K562 (cell line): ENCODE measurements around the gene INSM2. TPM values are rescaled to one million over a fixed set of nuclear protein-coding genes. Genes with fewer than 3 reads are reported as not detected.
A peak's percentile ranks its signal among the peaks of the same experiment; 100 is the strongest.

ENCODE experiments used
- ATF6 ChIP-seq: sonication (generic); formaldehyde crosslinking; IDR thresholded peaks from 2 replicates; pipeline ENCODE4 v1.4.0; 2020; ENCODE audit warnings: mild to moderate bottlenecking, missing genetic modification reagents
- CREM ChIP-seq: IDR thresholded peaks from 2 replicates; pipeline ENCODE4 v1.6.1; 2014; ENCODE audit warnings: antibody characterized with exemption, low read depth
- ELK3 ChIP-seq: fragments of 450-650 bp; formaldehyde crosslinking; IDR thresholded peaks from 2 replicates; pipeline ENCODE4 v1.4.0; 2020; ENCODE audit warnings: mild to moderate bottlenecking
- ETS1 ChIP-seq: conservative IDR thresholded peaks from 2 replicates; pipeline ENCODE4 v1.6.1; 2011; ENCODE audit warnings: low read depth, mild to moderate bottlenecking, low read length; ENCODE audit not compliant: control insufficient read depth
- ETV5 ChIP-seq: sonication (generic); formaldehyde crosslinking; IDR thresholded peaks from 2 replicates; pipeline ENCODE4 v1.4.0; 2020; ENCODE audit warnings: low read depth, mild to moderate bottlenecking, missing genetic modification reagents
- EZH2 ChIP-seq: IDR thresholded peaks from 2 replicates; pipeline ENCODE4 v1.6.1; 2012; ENCODE audit warnings: low read depth, mild to moderate bottlenecking, inconsistent platforms, low read length, borderline replicate concordance
- KLF6 ChIP-seq: fragments of 250-450 bp; sonication (Bioruptor Pico); IDR thresholded peaks from 2 replicates; pipeline ENCODE4 v1.4.0; 2020; ENCODE audit warnings: mild to moderate bottlenecking, moderate library complexity, borderline replicate concordance
- PTTG1 ChIP-seq: fragments of 450-650 bp; IDR thresholded peaks from 2 replicates; pipeline ENCODE4 v1.6.1; 2016; ENCODE audit warnings: low read depth, mild to moderate bottlenecking, missing genetic modification characterization, missing compliant biosample characterization
- RB1 ChIP-seq: fragments of 450-650 bp; IDR thresholded peaks from 2 replicates; pipeline ENCODE4 v1.6.1; 2017; ENCODE audit warnings: low read depth, mild to moderate bottlenecking
- TRIM25 ChIP-seq: fragments of 450-650 bp; IDR thresholded peaks from 2 replicates; pipeline ENCODE4 v1.7.0; 2016; ENCODE audit warnings: borderline replicate concordance
- ZNF395 ChIP-seq: fragments of 200-800 bp; sonication (Bioruptor generic); IDR thresholded peaks from 2 replicates; pipeline ENCODE4 v1.6.1; 2017; ENCODE audit warnings: missing genetic modification characterization, missing compliant biosample characterization
- ZNF639 ChIP-seq, 2 experiments: fragments of 200-800 bp in 1 of 2; sonication (Bioruptor generic) in 1 of 2; sonication (generic) in 1 of 2; formaldehyde crosslinking in 1 of 2; IDR thresholded peaks in 1 of 2; conservative IDR thresholded peaks in 1 of 2; 2 replicates each; pipeline versions ENCODE4 v1.5.0 to v1.6.1; 2016 to 2020; ENCODE audit warnings: missing compliant biosample characterization in 1 of 2, missing genetic modification characterization in 1 of 2, missing genetic modification reagents in 1 of 2
- ZNF740 ChIP-seq, 3 experiments: fragments of 200-800 bp in 1 of 3; sonication (Bioruptor generic) in 1 of 3; sonication (generic) in 1 of 3; formaldehyde crosslinking in 1 of 3; IDR thresholded peaks; 2 replicates each; pipeline versions ENCODE4 v1.6.1 to v1.8.0; 2016 to 2022; ENCODE audit warnings: mild to moderate bottlenecking in 2 of 3, missing compliant biosample characterization in 2 of 3, missing genetic modification characterization in 2 of 3, missing genetic modification reagents in 1 of 3
- polyA plus RNA-seq, 8 experiments: library from polyadenylated mRNA; depleted of rRNA in 4 of 8; stranded (reverse) in 5 of 8; unstranded in 3 of 8; fragments of >200 nt; fragmentation: Nextera tagmentation in 2 of 8; fragmentation: Illumina TruSeq in 1 of 8; extraction: Ambion mirVana in 2 of 8; extraction: Trizol in 1 of 8; gene quantifications; 2 replicates each; pipeline versions ENCODE4 v1.2.1 to v1.2.3, GENCODE V29; 2011 to 2014; ENCODE audit warnings: inconsistent platforms in 1 of 8, missing spikeins in 1 of 8
- total RNA-seq, 7 experiments: library from RNA; depleted of rRNA in 6 of 7; stranded (reverse); fragments of >200 nt in 6 of 7; fragmentation: Illumina TruSeq in 2 of 7; extraction: Trizol in 2 of 7; gene quantifications; 2 replicates each; pipeline versions ENCODE4 v1.2.1 to v1.2.3, GENCODE V29; 2011 to 2021; ENCODE audit warnings: low replicate concordance in 1 of 7

INSM2 gene
- total and polyA plus RNA-seq, 9 of the 15 experiments (the other 6 are each of a cell fraction or from before 2014, with no cell fraction given), result not detected

GRCh38 chr14:35534873-35535482 is 1.0 kb downstream of the INSM2 start (continued):
- TF ChIP-seq TRIM25, result no peak
- TF ChIP-seq ATF6 (CRISPR knock-in tag), result peak; percentile 100
- peak; percentile 83 for TF ChIP-seq ETS1
- TF ChIP-seq CREM, result peak; percentile 88
- TF ChIP-seq KLF6 (CRISPR knock-in tag), result no peak
- TF ChIP-seq ETV5 (CRISPR knock-in tag), result peak; percentile 96
- peak; percentile 96 for TF ChIP-seq ZNF395 (CRISPR knock-in tag)
- TF ChIP-seq EZH2, result no peak
- TF ChIP-seq RB1, result peak; percentile 49; the same call in 1 of the 2 replicates
- TF ChIP-seq ZNF639 (CRISPR knock-in tag; conservative IDR thresholded peaks at IDR 0.05 in 1 of 2, IDR thresholded peaks at IDR 0.05 in 1 of 2), result peak; percentile 71 to 99
- TF ChIP-seq ELK3, result no peak
- TF ChIP-seq PTTG1, result no peak
- TF ChIP-seq ZNF740 (CRISPR knock-in tag; IDR thresholded peaks at IDR 0.05), result peak; percentile 88
- no peak for TF ChIP-seq ZNF740 (tag; IDR thresholded peaks at IDR 0.05)
